ENCODE results near the gene PSENEN.
A peak's percentile ranks its signal among the peaks of the same experiment; 100 is the strongest.

Gene PSENEN

GRCh38 chr19:35745328-35746086 lies at the start of gene PSENEN, which contains the start of gene U2AF1L4:
TSS of gene PSENEN (plus strand) at chr19:35745651. CDS start at chr19:35745931, 280 bp downstream.
TSS of gene U2AF1L4 (minus strand) at chr19:35745418. CDS start at chr19:35745391, 27 bp downstream.
- peak; percentile 88 to 99 for DNase-seq

GRCh38 chr19:35695895-35696422 lies 49.5 kb upstream of the PSENEN start:
- DNase-seq = no peak

- no peak for DNase-seq
Observed at GRCh38 chr19:35696835-35697234, 48.6 kb upstream of the PSENEN start.

GRCh38 chr19:35702223-35703012 lies 43.0 kb upstream of the PSENEN start:
- peak; percentile 30 to 91 for DNase-seq

- no peak for DNase-seq
Observed at GRCh38 chr19:35703343-35703742, 42.1 kb upstream of the PSENEN start.

GRCh38 chr19:35704218-35704617 lies 41.2 kb upstream of the PSENEN start, which contains the start of gene ZBTB32:
TSS of gene ZBTB32 (plus strand) at chr19:35704558. CDS start at chr19:35714627, 10,069 bp downstream.
- no peak for DNase-seq

- DNase-seq = no peak
Observed at GRCh38 chr19:35708391-35708790, 37.1 kb upstream of the PSENEN start.

- no peak for DNase-seq
Observed at GRCh38 chr19:35710784-35711723, 34.4 kb upstream of the PSENEN start.

GRCh38 chr19:35712567-35713505 lies 32.6 kb upstream of the PSENEN start:
- DNase-seq = no peak

GRCh38 chr19:35713506-35713850 lies 32.0 kb upstream of the PSENEN start:
- no peak for DNase-seq

- no peak for DNase-seq
Observed at GRCh38 chr19:35713904-35714495, 31.5 kb upstream of the PSENEN start.

GRCh38 chr19:35714601-35715354 lies 30.7 kb upstream of the PSENEN start:
- DNase-seq = no peak

- no peak for DNase-seq
Observed at GRCh38 chr19:35715355-35715809, 30.1 kb upstream of the PSENEN start.

- DNase-seq = no peak
Observed at GRCh38 chr19:35715981-35716800, 29.3 kb upstream of the PSENEN start.

- DNase-seq = peak; percentile 85 to 93
Observed at GRCh38 chr19:35716801-35717664, 28.4 kb upstream of the PSENEN start.

- DNase-seq = peak in 1 of 2 donors; percentile 84
Observed at GRCh38 chr19:35717665-35718344, 27.6 kb upstream of the PSENEN start, which contains the start of gene KMT2B. TSS of gene KMT2B (plus strand) at chr19:35718003. CDS start at chr19:35718019, 16 bp downstream.

- no peak for DNase-seq
Observed at GRCh38 chr19:35718345-35719041, 27.0 kb upstream of the PSENEN start.

Data from bone marrow (tissue), 2 donors.